ENCODE data around the gene BRAT1. TPM values are rescaled to one million over a fixed set of nuclear protein-coding genes. Genes with fewer than 3 reads are reported as not detected.
"Not testable (repeated sequence)": the region's sequence is repeated elsewhere in the genome, so short reads cannot be mapped to it uniquely, and the experiment has no call there.

Gene BRAT1
- total RNA-seq, 4 donors from 2014 or later = 40.5 to 88.4 (median 60.6) TPM

GRCh38 chr7:2537981-2538851 lies 17.1 kb downstream of the BRAT1 start:
- intact Hi-C loops (cut with DNase I; ENCODE audit: low total_unique reads) = no loop called here
- peak in 1 of 2 donors; percentile 17 for DNase-seq (ENCODE audit: low spot score in 2 of 2)
- TF ChIP-seq POLR2A (IDR thresholded peaks at IDR 0.05) (no peak), CTCF (IDR thresholded peaks at IDR 0.05) (no peak)
- 91% methylated on average over 38 to 47 of the region's 47 CpGs for WGBS, 2 donors
- no peak overlapping the region for H3K4me3 ChIP-seq (ENCODE audit: low read depth, poor library complexity, severe bottlenecking)

DNA sequence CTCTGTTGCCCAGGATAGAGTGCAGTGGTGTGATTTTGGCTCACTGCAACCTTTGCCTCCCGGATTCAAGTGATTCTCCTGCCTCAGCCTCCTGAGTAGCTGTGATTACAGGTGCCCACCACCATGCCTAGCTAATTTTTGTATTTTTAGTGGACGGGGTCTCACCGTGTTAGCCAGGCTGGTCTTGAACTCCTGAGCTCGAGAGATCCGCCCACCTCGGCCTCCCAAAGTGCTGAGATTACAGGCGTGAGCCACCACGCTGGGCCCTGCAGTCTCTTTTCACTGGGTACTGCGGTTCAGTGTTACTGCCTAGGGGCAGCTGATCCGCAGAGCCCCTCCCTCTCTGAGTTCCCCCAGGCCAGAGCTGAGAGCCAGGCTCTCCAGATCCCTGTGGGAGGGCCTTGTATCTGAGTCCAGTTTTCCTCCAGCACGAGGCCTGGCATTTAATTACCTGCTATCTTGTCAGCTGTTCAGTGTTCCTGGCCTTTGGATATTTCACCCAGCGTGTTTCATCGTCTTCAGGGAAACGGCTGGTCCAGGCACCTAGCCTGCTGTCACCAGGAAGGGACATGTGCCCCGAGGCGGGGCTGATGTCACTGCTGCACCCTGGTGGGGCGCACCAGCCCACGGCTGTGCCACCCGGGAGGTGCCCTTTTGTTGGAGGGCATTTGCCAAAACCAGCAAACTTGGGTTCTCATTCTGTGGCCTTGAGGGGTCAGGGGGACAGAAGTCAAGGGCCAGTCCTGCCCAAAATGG lies 19.3 kb downstream of the BRAT1 start:
- intact Hi-C loops (cut with DNase I; ENCODE audit: low total_unique reads); DNase-seq (ENCODE audit: low spot score in 2 of 2); H3K4me3 ChIP-seq (ENCODE audit: low read depth, poor library complexity, severe bottlenecking): not testable (repeated sequence)
- WGBS, 2 donors = 78 to 80% methylated on average over 11 to 15 of the region's 19 CpGs

- intact Hi-C loops (cut with DNase I; ENCODE audit: low total_unique reads); DNase-seq (ENCODE audit: low spot score in 2 of 2); H3K4me3 ChIP-seq (ENCODE audit: low read depth, poor library complexity, severe bottlenecking): not testable (repeated sequence)
- WGBS, 2 donors = 80% methylated on average over 5 of the region's 34 CpGs; no CpG with 5 or more reads in 1 of the 2 donors
Measured at GRCh38 chr7:2534214-2534613, 21.1 kb downstream of the BRAT1 start.

- DNase-seq (ENCODE audit: low spot score in 2 of 2); intact Hi-C loops (cut with DNase I; ENCODE audit: low total_unique reads); H3K4me3 ChIP-seq (ENCODE audit: low read depth, poor library complexity, severe bottlenecking): not testable (repeated sequence)
- 27 to 40% methylated on average over 1 to 4 of the region's 8 CpGs for WGBS, 2 donors
Measured at GRCh38 chr7:2533566-2533965, 21.8 kb downstream of the BRAT1 start.

DNA sequence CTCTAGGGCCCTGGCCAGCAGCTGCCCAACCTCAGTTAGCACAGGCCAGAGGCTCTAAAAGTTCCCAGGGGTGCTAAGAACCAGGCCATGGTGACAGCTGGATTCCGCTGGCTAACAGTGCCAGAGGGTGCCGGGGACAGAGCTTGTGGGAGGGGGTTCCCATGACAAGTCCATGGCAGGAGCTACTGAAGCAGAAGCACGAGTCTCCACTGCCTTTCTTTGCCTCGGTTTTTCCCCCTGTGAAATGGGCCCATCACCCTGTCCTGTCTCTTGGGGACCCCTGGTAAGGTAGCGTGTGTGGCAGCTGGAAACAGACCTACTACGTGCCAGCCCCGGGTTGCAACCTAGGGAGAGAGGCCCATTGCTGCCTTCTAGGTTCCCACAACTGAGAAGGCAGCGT lies 22.5 kb downstream of the BRAT1 start:
- intact Hi-C loops (cut with DNase I; ENCODE audit: low total_unique reads); DNase-seq (ENCODE audit: low spot score in 2 of 2); H3K4me3 ChIP-seq (ENCODE audit: low read depth, poor library complexity, severe bottlenecking): not testable (repeated sequence)
- WGBS, 2 donors = 17% methylated on average over 2 of the region's 8 CpGs; no CpG with 5 or more reads in 1 of the 2 donors

DNA sequence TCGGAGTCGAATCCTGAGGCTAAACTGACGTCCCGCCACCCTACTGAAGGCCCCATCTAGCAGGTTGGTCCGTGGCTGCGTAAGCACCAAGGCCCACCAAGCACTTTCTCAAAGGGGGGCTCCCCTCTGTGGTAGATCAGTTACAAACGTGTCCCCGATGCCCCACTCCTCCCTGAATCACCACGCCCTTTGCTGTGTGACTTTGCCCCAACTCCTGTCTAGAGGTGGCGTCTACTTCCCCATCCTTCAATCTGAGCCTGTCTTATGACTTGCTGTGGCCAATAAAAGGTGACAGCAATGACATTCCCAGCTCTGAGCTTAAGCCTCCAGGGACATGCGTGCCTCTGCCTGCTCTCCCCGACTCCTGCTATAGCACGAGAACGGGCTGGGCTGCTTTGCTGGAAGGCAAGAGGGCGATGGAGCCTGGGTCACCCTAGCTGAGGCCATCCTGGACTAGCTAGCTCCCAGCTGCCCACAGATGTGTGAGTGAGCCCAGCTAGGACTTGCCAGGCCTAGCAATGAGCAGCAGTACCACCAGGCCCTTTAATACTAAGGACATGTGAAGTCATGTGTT lies 23.0 kb downstream of the BRAT1 start:
- intact Hi-C loops (cut with DNase I; ENCODE audit: low total_unique reads); H3K4me3 ChIP-seq (ENCODE audit: low read depth, poor library complexity, severe bottlenecking); DNase-seq (ENCODE audit: low spot score in 2 of 2): not testable (repeated sequence)
- WGBS, 2 donors = 59 to 73% methylated on average over 4 to 6 of the region's 15 CpGs

- not testable (repeated sequence) for H3K4me3 ChIP-seq (ENCODE audit: low read depth, poor library complexity, severe bottlenecking); DNase-seq (ENCODE audit: low spot score in 2 of 2)
- WGBS, 2 donors = 22 to 38% methylated on average over 2 to 10 of the region's 17 CpGs
Measured at GRCh38 chr7:2531796-2532110, 23.6 kb downstream of the BRAT1 start.

GRCh38 chr7:2530994-2531795 lies 24.1 kb downstream of the BRAT1 start:
- DNase-seq (ENCODE audit: low spot score in 2 of 2); H3K4me3 ChIP-seq (ENCODE audit: low read depth, poor library complexity, severe bottlenecking); intact Hi-C loops (cut with DNase I; ENCODE audit: low total_unique reads): not testable (repeated sequence)
- WGBS, 2 donors = 41 to 48% methylated on average over 22 to 32 of the region's 43 CpGs

More at GRCh38 chr7:2531796-2532110, 23.6 kb downstream of the BRAT1 start:
- intact Hi-C loops (cut with DNase I; ENCODE audit: low total_unique reads) = not testable (repeated sequence)

Data from lower leg skin (tissue), 4 donors.